GM03348 (cell line): ENCODE data around the gene ABCA3.
A peak's percentile ranks its signal among the peaks of the same experiment; 100 is the strongest.
"Not testable (repeated sequence)": the region's sequence is repeated elsewhere in the genome, so short reads cannot be mapped to it uniquely, and the experiment has no call there.

Experiments
- DNase-seq: peaks from one replicate; pipeline ENCODE4 v3.0.0; 2012; ENCODE audit warnings: low spot score

ABCA3 gene

GRCh38 chr16:2340564-2341455 is at the start of gene ABCA3:
Gene ABCA3 (minus strand): TSS chr16:2340728. CDS start chr16:2326466, 14,262 bp downstream.
- peak; percentile 100 for DNase-seq

GRCh38 chr16:2388875-2389433 is 48.4 kb upstream of the ABCA3 start:
- peak; percentile 63 for DNase-seq

- no peak for DNase-seq
Measured at GRCh38 chr16:2388139-2388874, 47.8 kb upstream of the ABCA3 start.

- no peak for DNase-seq
Measured at GRCh38 chr16:2386990-2387389, 46.5 kb upstream of the ABCA3 start.

GRCh38 chr16:2385982-2386381 is 45.5 kb upstream of the ABCA3 start:
- not testable (repeated sequence) for DNase-seq

- DNase-seq: no peak
Measured at GRCh38 chr16:2385190-2385836, 44.8 kb upstream of the ABCA3 start.

GRCh38 chr16:2384426-2384825 is 43.9 kb upstream of the ABCA3 start:
- no peak for DNase-seq

- no peak for DNase-seq
Measured at GRCh38 chr16:2383501-2383900, 43.0 kb upstream of the ABCA3 start.

GRCh38 chr16:2374644-2375043 is 34.1 kb upstream of the ABCA3 start:
- DNase-seq: no peak

- DNase-seq: no peak
Measured at GRCh38 chr16:2373176-2373575, 32.6 kb upstream of the ABCA3 start.

GRCh38 chr16:2372684-2373083 is 32.2 kb upstream of the ABCA3 start:
- no peak for DNase-seq

- DNase-seq: peak; percentile 28
Measured at GRCh38 chr16:2371421-2371820, 30.9 kb upstream of the ABCA3 start.

GRCh38 chr16:2370721-2371120 is 30.2 kb upstream of the ABCA3 start:
- DNase-seq: no peak

GRCh38 chr16:2366660-2367309 is 26.3 kb upstream of the ABCA3 start:
- DNase-seq: no peak

GRCh38 chr16:2365397-2366294 is 25.1 kb upstream of the ABCA3 start:
- DNase-seq: peak; percentile 74

GRCh38 chr16:2364638-2365210 is 24.2 kb upstream of the ABCA3 start:
- no peak for DNase-seq

GRCh38 chr16:2362218-2362617 is 21.7 kb upstream of the ABCA3 start:
- no peak for DNase-seq

- no peak for DNase-seq
Measured at GRCh38 chr16:2361129-2361528, 20.6 kb upstream of the ABCA3 start.

GRCh38 chr16:2359919-2360318 is 19.4 kb upstream of the ABCA3 start:
- no peak for DNase-seq

- DNase-seq: no peak
Measured at GRCh38 chr16:2358811-2359210, 18.3 kb upstream of the ABCA3 start.
